Stimulated activated CD4-positive, alpha-beta T cell treated with anti-CD3 and anti-CD28 coated beads, Interleukin-15, amount 100 ng/mL, for 48 hours (primary cell): Measurements from ENCODE around the gene TPSG1.
"Not testable (repeated sequence)": the region's sequence is repeated elsewhere in the genome, so short reads cannot be mapped to it uniquely, and the experiment has no call there.

Source experiments
- DNase-seq, 2 donors: peaks; one replicate each; pipeline ENCODE4 v3.0.0-alpha.2; 2020; ENCODE audit warnings: low read depth in 2 of 2

TPSG1 gene

DNA sequence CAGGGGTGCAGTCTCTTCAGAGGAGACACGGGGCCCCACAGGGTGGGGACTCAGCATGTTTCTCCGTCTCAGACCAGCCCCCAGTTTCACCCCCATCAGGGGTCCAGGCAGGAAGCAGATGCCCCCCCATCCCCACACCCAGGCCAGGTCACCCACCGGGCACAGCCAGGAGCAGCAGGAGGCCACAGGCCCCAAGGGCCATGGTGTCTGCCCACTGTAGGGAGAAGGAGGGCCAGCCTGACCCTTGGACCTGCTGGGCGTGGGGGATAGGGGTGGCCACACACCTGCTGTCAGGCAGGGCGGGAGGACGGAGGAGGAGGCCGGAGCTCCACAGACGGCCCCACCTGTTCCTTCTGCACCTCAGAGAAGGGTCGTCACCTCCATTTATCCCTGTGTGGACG is at the start of gene TPSG1:
Gene TPSG1 (minus strand): TSS at position 218 of the 401 bp plus-strand sequence. CDS start 16 bp downstream, at position 202.
- no peak for DNase-seq

DNA sequence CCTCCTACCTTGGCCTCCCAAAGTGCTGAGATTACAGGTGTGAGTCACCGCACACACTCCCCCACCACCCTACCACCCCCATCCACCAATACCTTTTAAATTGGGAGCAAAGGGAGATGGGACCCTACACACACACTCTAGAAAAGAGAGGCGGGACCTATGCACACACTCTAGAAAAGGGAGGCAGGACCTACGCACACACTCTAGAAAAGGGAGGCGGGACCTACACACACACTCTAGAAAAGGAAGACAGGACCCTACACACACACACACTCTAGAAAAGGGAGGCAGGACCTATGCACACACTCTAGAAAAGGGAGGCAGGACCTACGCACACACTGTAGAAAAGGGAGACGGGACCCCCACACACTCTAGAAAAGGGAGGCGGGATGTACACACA is 49.7 kb upstream of the TPSG1 start:
- no peak for DNase-seq

DNA sequence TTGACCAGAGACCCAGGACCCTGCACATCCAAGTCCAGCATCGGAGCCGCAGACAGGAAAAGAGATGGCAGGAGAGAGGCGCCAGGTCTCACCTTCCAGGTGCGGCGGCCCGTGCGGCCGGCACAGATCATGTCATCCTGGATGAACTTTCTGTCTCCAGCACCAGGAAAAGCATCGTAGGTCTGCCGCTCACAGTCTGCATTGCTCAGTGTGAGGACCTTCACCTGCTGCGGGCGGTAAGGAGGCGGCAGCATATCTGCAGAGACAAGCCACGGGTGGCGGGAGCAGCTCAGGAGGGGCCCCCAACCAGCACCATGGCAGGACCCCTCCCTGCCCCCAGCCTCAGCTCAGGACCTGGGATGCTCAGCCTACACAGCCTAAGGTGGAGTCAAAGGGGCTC is 48.7 kb upstream of the TPSG1 start:
- DNase-seq = no peak

DNA sequence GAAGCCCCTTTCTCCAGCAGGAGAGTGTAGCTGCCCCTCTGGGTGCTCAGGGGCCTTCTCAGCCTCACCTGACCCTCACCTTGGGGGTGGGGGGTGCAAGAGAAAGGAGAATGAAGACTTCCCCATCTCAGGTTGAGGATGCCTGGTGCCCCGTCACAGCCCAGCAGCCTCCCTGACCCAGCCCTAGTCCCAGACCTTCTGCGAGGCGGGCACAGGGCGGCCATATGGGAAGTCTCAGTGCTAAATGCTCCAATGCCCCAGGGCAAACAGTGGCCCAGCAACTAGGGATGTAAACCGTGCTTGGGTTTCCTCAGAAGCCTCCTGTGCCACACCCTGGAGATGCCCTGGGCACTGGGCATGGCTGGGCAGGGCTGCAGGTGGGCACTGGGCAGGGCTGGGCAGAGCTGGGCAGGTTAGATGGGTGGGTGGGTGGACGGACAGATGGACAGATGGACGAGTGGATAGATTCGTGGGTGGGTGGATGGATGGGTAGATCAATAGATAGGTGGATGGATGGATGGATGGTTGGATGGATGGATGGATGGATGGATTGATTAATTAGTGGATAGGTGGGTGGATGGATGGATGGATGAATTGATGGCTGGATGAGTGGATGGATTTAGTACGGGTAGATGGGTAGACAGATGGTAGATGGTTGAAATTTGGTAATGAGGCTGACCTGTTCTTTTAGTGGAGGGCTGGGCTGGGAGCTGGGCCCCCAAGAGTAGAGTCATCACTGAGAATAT is 47.6 kb upstream of the TPSG1 start:
- no peak for DNase-seq

DNA sequence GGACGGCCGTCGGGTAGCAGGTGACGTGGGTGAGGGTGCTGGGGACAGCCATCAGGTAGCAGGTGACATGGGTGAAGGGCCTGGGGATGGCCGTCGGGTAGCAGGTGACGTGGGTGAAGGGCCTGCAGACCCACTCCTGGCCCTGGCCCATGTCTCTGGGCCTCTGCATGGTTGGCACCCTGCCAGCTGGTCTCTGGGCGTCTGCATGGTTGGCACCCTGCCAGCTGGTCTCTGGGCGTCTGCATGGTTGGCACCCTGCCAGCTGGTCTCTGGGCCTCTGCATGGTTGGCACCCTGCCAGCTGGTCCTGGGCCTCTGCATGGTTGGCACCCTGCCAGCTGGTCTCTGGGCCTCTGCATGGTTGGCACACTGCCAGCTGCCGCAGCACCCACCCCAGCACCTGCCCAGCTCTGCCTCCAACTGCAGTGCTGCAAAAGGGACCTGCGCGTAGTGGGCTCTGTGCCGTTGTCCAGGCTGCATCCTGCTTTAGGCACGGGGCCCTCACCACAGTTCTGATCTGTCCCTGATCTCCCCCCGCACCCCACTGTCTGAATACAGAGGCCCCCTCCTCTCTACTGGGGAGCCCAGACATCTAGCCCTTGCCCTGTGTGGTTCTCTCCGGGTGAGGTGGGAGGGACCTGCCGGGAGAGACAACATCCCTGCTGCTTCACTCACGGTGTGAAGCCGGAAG is 46.8 kb upstream of the TPSG1 start:
- not testable (repeated sequence) for DNase-seq

DNA sequence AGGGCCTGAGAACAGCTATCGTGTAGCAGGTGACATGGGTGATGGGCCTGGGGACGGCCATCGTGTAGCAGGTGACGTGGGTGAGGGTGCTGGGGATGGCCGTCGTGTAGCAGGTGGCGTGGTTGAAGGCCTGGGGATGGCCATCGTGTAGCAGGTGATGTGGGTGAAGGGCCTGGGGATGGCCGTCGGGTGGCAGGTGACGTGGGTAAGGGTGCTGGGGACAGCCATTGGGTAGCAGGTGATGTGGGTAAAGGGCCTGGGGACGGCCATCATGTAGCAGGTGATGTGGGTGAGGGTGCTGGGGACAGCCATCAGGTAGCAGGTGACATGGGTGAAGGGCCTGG is 46.3 kb upstream of the TPSG1 start:
- DNase-seq = no peak

DNA sequence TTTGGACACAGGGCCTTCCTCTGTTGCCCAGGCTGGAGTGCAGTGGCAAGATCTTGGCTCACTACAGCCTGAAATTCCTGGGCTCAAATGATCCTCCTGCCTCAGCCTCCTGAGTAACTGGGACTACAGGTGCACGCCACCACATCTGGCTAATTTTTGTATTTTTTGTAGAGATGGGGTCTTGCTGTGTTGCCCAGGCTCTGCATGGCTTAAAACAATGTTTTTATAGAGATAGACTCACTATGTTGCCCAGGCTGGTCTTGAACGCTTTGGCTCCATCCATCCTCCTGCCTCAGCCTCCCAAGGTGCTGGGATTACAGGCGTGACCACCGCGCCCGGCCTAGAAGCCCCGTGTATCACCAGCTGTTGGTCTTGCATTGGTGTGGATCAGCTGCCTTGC is 44.4 kb upstream of the TPSG1 start:
- DNase-seq = not testable (repeated sequence)

DNA sequence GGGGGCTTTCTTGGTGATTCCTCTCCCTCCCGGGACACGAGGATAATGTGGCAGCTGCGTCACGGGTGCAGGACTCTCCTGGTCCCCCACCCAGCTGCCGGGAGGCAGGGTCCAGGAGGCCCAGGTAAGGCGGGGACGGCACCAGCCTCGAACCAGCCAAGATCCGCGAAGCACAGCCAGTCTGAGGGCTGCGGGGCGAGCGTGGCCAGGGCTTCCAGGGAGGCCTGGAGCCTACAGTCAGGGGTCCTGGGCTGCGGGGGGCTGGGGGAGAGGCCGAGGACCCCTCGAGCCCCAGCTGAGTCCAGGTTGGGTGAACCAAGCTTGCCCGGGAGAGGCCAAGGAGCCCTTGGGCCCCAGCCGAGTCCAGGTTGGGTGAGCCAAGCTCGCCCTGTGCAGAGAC is 40.8 kb upstream of the TPSG1 start:
- no peak for DNase-seq

DNA sequence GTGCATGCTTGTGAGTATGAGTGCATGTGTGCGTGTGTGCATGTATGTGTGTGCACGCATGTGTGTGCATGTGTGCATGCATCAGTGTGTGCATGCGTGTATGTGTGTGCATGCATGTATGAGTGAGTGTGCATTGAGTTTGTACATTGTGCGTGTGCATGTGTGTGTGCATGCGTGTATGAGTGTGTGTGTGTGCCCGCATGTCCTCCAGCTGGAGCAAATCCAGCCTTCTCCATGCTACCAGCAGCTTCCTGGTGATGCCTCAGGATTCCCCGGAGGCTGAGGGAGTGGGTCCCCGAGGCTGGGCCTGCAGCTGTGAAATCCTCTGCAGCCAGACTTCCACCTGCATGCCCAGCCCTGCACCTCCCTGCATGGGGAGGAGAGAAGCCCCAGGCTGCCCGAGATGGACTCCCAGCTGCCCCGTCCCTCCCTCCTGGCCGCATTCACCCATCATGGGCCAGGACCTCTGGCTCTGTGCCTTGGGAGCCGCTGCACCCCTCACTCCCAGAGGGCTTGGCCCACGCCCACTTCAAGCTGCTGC is 40.1 kb upstream of the TPSG1 start:
- DNase-seq = no peak

DNA sequence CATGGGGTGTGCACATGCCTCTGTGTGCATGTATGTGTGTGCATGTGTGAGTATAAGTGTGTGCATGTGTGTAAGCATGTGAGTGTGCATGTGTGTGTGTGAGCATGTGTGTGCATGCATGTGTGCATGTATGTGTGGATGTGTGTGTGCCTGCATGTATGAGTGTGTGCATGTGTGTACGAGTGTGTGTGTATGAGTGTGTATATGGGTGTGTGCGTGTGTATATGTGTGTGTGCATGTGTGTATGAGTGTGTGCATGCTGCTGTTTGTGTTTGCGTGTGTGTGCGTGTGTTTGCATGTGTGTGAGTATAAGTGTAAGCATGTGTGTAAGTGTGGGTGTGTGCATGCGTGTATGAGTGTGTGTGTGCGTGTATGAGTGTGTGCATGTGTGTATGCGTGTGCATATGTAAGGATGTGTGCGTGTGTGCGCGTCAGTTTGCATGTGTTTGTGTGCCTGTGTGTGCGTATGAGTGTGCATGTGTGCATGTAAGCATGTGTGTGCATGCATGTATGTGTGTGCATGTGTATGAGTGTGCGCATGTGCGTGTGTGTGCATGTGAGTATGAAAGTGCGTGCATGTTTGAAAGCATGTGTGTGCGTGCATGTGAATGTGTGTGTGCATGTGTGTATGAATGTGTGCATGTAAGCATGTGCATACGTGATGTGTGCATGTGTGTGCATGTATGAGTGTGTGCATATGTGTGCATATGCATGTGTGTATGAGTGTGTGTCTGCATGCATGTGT is 39.4 kb upstream of the TPSG1 start:
- no peak for DNase-seq

DNA sequence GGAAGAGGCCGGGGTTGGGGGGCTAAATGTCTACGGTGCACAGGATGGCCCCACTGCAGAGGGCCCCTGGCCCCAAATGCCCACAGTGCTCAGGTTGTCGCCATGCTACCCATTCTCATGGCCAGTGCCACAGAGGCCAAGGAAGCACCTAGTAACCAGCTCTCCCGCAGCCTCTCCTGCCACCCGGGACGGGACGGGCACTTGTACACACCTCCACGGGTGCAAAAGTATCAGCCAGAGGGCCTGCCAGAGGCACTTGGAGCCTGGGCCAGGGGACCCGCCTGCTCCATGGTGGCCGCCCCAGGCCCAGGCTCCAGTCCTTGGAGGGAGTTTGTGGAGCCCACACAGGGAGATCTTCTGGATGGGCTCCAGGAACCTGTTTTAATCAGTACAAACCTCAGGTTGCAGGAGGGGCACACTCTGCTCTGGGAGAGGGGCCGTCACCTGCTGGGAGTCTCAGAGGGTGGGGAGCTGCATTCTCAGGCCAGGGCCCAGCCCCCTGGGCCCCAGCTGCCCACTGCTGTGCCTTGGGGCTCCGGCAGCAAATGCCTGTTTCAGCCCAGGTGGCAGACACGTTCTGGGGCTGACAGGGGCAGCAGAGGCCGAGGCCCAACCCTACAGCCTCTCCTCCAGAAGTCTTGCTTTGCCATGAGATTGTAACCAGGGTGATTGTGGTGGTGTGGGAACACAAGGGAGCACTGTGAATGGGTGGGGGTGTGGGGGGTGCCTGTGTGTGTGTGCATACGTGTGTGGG is 38.7 kb upstream of the TPSG1 start:
- no peak for DNase-seq

DNA sequence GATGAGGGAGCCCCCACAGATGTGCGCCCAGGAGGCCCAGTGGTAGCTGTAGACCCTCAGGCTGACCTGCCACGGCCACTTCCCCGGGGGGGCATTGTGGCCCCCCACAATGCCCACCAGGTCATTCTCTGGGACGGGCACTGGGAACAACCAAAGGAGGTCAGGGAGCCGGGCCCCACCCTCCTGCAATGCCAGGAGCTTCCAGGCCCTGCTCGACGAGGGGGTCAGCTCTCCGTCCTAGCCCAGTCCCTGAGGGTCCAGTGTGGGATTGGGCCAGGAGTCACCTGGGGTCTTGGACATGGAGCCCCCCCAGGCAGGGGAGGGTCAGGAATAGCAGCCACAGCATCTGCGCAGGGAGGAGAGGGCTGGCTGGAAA is 37.8 kb upstream of the TPSG1 start:
- no peak for DNase-seq

DNA sequence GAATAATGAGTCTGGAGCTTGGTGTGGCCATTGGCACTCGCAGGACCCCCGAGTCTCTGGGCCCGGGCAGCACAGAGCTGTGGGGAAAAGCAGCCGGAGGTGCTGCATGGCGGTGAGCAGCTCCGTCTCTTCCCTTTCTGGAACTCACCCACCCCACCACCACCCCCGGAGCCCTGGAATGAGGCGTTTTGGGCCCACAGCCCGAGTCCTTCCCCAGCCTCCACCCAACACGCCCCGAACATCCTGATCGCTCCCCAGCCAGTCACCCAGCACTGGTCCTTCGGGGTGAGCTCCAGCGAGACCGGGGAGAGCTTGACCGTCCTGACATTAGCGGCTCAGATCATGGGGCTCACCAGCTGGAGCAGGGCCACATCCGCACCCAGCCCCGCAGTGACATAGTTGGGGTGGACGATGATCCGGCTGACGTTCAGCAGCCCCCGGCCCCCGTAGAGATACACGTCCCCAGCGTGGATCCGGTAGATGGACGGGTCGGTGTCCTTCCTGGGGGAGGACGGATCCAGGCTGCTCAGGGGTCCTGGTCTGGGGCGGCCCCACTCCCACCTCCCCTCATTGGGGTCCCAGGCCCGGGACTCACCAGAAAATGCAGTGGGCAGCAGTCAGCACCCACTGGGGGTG is 37.3 kb upstream of the TPSG1 start:
- no peak for DNase-seq

DNA sequence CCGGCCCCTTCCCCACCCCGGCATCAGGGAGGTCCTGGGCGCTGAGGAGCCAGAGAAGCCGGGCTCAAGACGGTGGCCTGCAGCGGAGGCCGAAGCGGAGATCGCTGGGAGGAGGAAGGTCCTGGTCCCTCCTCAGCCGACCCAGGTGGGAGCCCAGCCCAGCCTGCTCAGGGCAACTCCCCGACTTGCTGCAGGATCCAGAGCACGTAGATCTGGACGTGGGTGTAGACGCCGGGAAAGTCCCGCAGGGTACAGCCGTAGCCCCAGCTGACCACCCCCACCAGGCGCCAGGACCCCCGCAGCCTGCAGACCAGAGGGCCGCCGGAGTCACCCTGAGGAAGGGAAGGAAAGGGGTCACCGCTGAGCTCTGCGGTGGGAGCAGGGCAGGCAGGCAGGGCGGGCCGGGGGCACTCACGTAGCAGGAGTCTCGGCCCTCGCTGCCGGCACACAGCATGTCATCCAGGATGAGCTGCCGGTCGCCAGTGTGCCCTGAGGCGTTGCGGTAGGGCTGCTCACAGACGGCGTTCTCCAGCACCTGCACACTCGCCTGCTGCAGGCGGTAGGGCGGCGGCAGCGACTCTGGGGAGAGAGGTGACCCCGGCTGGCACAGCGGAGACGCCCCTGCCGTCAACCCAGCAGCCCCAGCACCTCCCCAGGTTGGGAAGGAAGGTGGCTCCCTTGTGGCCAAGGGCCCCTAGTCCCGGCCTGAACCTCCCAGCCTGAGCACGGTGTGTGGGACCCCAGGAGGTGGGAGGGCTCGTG is 36.2 kb upstream of the TPSG1 start:
- no peak for DNase-seq

DNA sequence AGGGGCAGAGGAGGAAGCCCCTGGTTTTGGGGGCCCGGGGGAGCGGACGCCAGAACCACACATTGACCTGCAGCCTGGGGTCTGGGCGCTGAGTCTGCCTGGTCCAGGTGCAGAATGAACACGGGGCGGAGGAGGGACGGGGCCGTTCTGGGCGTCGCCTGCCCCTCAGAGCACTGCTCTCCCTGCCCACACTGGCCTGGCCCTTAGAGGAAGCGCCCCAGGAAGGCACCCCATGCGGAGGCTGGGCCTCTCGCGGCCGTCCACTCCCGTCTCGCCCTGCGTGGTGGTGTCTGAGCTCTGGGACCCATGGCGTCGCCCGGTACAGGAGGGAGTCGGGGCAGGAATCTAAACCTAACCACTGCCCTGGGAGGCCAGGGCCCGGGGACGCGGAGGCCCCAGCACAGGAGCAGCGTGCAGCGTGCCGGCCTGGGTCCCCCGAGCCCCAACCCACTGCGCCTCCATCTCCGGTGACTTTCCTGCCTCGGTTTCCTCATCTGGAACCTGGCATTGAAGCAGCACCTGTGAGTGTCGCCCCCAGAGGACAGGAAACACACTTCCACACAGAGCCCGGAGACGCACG is 35.1 kb upstream of the TPSG1 start:
- DNase-seq = no peak

DNA sequence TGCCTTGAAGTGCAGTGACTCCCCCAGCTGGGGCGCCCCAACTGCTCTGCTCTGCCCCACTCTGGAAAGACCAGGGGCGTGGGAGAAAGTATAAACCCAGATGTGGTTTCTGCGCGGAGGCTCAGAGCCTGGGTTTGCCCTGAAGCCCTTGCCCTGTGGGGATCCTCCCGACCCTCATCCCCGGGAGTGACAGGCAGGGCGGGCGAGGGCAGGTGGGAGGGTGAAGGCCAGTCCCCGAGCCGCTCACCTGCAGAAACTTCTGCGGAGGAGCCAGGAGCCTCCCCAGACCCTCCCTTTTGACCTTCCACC is 34.6 kb upstream of the TPSG1 start:
- no peak for DNase-seq

DNA sequence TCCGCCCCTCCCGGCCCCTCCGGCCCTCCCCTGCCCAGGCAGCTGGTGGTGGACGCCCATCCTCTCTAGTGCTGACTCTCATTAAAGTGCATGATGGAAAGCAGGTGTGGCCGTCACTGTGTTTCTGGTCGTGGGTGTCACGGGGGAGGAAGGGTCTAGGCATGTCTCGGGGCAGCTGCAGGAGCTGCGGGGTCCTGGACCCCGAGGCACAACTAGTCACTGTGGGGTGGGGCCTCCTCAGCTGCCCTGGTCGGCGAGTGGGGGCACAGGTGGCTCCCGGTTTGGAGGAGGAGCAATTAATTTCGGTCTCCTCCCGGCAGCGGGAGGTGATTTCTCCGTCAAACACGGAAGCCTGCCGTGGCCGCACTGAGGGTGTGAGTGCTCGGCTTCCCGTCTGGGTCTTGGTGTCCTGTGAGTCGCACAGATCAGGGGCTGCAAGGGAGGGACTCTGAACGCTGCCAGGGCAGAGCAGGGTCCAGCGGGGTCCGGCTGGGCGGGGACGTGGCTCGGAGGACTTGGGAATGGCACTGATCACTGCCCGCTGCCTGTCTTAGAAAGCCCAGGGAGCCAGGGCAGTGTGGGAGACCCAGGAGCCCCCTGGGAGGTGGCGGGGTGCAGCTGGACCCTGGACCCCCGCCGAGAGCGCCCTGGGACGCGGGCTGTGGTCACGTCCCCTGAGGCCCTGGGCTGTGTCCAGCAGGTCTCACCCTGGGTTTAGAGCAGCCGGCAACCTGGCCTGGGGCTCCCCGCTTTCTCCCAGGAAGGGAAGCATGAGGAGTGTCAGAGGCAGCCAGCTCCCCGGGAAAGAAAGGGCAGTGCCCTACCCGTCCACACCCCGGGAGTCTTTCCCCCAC is 34.1 kb upstream of the TPSG1 start:
- DNase-seq = no peak

DNA sequence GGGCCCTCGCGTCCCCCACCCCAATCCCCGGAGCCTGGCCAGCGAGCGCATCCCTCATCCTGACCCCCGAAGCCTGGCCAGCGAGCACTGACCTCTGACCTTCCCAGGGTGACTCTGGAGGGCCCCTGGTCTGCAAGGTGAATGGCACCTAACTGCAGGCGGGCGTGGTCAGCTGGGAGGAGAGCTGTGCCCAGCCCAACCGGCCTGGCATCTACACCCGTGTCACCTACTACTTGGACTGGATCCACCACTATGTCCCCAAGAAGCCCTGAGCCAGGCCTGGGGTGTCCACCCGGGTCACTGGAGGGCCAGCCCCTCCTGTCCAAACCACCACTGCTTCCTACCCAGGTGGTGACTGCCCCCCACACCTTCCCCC is 33.1 kb upstream of the TPSG1 start:
- no peak for DNase-seq

DNA sequence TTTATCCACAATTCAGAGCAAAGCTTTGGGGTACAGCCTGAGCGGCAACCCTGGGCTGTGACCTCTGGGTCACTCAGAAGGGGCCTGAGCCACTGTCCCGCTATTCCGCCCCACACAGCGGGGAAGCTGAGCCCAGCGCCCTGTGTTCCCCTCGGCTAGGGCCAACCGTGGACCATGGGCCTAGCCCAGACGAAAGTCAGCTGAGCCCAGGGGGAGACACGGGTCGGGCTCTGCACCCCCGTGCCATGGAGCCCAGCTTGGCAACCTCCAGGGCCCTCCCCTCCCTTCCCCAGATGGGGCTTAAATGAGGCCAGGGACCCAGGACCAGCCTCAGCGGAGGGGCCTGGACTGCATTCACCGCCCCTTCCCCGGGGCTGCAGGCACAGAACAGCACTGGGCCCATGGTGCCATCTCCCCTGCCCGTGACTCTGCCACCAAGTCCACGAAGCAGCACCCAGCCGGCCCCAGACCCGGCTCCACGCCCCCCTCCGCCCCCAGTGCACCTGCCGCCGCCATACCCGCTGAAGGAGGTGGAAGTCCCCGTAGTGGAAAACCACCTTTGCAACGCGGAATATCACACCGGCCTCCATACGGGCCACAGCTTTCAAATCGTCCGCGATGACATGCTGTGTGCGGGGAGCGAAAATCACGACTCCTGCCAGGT is 32.6 kb upstream of the TPSG1 start:
- DNase-seq = no peak
